GM12878 (cell line): ENCODE results near the gene TMPRSS13. TPM values are rescaled to one million over a fixed set of nuclear protein-coding genes. Genes with fewer than 3 reads are reported as not detected.

Experiments
- ASH2L ChIP-seq: fragments of 300-600, 200-600 bp; sonication (generic); IDR thresholded peaks from 2 replicates; pipeline ENCODE4 v1.6.1; 2017; ENCODE audit warnings: low read depth, mild to moderate bottlenecking, borderline replicate concordance
- CREB1 ChIP-seq: IDR thresholded peaks from 2 replicates; pipeline ENCODE4 v1.6.1; 2012; ENCODE audit warnings: low read depth, mild to moderate bottlenecking, inconsistent platforms
- CREM ChIP-seq: IDR thresholded peaks from 2 replicates; pipeline ENCODE4 v1.6.1; 2014; ENCODE audit warnings: antibody characterized with exemption, low read depth
- DPF2 ChIP-seq: fragments of 450-650 bp; IDR thresholded peaks from 2 replicates; pipeline ENCODE4 v1.6.1; 2017; ENCODE audit warnings: mild to moderate bottlenecking
- E4F1 ChIP-seq: fragments of 450-650 bp; IDR thresholded peaks from 2 replicates; pipeline ENCODE4 v1.6.1; 2018; ENCODE audit warnings: borderline replicate concordance, mild to moderate bottlenecking; ENCODE audit not compliant: partially characterized antibody
- GABPA ChIP-seq: IDR thresholded peaks from 2 replicates; pipeline ENCODE4 v1.6.1; 2014; ENCODE audit warnings: antibody characterized with exemption, low read depth, mild to moderate bottlenecking, inconsistent platforms
- MLLT1 ChIP-seq: fragments of 450-650 bp; IDR thresholded peaks from 2 replicates; pipeline ENCODE4 v1.6.1; 2016; ENCODE audit warnings: mild to moderate bottlenecking
- SREBF1 ChIP-seq: IDR thresholded peaks from 2 replicates; pipeline ENCODE4 v1.6.1; 2012; ENCODE audit warnings: mild to moderate bottlenecking, low read length
- SREBF2 ChIP-seq: IDR thresholded peaks from 2 replicates; pipeline ENCODE4 v1.6.1; 2012; ENCODE audit warnings: mild to moderate bottlenecking, low read length
- polyA plus RNA-seq, 11 experiments: library from polyadenylated mRNA; depleted of rRNA in 4 of 11; unstranded in 6 of 11; stranded (reverse) in 5 of 11; fragments of >200 nt; fragmentation: Nextera tagmentation in 4 of 11; fragmentation: Illumina TruSeq in 1 of 11; extraction: Ambion mirVana in 4 of 11; extraction: Trizol in 1 of 11; gene quantifications; 1 replicate in 1 of 11; 2 replicates in 10 of 11; pipeline versions ENCODE4 v1.2.1 to v1.2.3, GENCODE V29; 2011 to 2016; ENCODE audit warnings: inconsistent platforms in 2 of 11, missing spikeins in 2 of 11, low read depth in 1 of 11
- total RNA-seq, 4 experiments: library from RNA; depleted of rRNA in 3 of 4; stranded (reverse); fragments of >200 nt in 3 of 4; fragmentation: Illumina TruSeq in 1 of 4; extraction: Trizol in 1 of 4; gene quantifications; 2 replicates each; pipeline versions ENCODE4 v1.2.1 to v1.2.3, GENCODE V29; 2013 to 2021
- TF ChIP-seq, protein P1 (sequence below): fragments of 450-650 bp; IDR thresholded peaks from 2 replicates; pipeline ENCODE4 v1.6.1; 2017; ENCODE audit warnings: mild to moderate bottlenecking, moderate library complexity
- TF ChIP-seq, protein P2 (sequence below): fragments of 450-650 bp; IDR thresholded peaks from 2 replicates; pipeline ENCODE4 v1.6.1; 2017; ENCODE audit warnings: antibody characterized with exemption, mild to moderate bottlenecking, moderate library complexity
- TF ChIP-seq, protein P3 (sequence below): fragments of 450-650 bp; IDR thresholded peaks from 2 replicates; pipeline ENCODE4 v1.6.1; 2016; ENCODE audit warnings: mild to moderate bottlenecking

TMPRSS13 gene
- total and polyA plus RNA-seq, 10 of the 15 experiments (the other 5 are each of a cell fraction or from before 2014, with no cell fraction given): 0.05 to 0.50 (median 0.26) TPM; not detected in 2

- TF ChIP-seq GABPA (no peak), DPF2 (no peak), CREM (no peak), SREBF1 (peak; percentile 50; the same call in 1 of the 2 replicates), MLLT1 (0 out of 2 replicates have a peak, but pooled peaks have one; percentile 23), E4F1 (peak; percentile 54), ASH2L (no peak), SREBF2 (peak; percentile 60; the same call in 1 of the 2 replicates), CREB1 (peak; percentile 61; the same call in 1 of the 2 replicates)
- TF ChIP-seq, protein P1, sequence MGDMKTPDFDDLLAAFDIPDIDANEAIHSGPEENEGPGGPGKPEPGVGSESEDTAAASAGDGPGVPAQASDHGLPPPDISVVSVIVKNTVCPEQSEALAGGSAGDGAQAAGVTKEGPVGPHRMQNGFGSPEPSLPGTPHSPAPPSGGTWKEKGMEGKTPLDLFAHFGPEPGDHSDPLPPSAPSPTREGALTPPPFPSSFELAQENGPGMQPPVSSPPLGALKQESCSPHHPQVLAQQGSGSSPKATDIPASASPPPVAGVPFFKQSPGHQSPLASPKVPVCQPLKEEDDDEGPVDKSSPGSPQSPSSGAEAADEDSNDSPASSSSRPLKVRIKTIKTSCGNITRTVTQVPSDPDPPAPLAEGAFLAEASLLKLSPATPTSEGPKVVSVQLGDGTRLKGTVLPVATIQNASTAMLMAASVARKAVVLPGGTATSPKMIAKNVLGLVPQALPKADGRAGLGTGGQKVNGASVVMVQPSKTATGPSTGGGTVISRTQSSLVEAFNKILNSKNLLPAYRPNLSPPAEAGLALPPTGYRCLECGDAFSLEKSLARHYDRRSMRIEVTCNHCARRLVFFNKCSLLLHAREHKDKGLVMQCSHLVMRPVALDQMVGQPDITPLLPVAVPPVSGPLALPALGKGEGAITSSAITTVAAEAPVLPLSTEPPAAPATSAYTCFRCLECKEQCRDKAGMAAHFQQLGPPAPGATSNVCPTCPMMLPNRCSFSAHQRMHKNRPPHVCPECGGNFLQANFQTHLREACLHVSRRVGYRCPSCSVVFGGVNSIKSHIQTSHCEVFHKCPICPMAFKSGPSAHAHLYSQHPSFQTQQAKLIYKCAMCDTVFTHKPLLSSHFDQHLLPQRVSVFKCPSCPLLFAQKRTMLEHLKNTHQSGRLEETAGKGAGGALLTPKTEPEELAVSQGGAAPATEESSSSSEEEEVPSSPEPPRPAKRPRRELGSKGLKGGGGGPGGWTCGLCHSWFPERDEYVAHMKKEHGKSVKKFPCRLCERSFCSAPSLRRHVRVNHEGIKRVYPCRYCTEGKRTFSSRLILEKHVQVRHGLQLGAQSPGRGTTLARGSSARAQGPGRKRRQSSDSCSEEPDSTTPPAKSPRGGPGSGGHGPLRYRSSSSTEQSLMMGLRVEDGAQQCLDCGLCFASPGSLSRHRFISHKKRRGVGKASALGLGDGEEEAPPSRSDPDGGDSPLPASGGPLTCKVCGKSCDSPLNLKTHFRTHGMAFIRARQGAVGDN: 0 out of 2 replicates have a peak, but pooled peaks have one; percentile 37
- TF ChIP-seq, protein P2, sequence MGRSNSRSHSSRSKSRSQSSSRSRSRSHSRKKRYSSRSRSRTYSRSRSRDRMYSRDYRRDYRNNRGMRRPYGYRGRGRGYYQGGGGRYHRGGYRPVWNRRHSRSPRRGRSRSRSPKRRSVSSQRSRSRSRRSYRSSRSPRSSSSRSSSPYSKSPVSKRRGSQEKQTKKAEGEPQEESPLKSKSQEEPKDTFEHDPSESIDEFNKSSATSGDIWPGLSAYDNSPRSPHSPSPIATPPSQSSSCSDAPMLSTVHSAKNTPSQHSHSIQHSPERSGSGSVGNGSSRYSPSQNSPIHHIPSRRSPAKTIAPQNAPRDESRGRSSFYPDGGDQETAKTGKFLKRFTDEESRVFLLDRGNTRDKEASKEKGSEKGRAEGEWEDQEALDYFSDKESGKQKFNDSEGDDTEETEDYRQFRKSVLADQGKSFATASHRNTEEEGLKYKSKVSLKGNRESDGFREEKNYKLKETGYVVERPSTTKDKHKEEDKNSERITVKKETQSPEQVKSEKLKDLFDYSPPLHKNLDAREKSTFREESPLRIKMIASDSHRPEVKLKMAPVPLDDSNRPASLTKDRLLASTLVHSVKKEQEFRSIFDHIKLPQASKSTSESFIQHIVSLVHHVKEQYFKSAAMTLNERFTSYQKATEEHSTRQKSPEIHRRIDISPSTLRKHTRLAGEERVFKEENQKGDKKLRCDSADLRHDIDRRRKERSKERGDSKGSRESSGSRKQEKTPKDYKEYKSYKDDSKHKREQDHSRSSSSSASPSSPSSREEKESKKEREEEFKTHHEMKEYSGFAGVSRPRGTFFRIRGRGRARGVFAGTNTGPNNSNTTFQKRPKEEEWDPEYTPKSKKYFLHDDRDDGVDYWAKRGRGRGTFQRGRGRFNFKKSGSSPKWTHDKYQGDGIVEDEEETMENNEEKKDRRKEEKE: no peak
- TF ChIP-seq, protein P3, sequence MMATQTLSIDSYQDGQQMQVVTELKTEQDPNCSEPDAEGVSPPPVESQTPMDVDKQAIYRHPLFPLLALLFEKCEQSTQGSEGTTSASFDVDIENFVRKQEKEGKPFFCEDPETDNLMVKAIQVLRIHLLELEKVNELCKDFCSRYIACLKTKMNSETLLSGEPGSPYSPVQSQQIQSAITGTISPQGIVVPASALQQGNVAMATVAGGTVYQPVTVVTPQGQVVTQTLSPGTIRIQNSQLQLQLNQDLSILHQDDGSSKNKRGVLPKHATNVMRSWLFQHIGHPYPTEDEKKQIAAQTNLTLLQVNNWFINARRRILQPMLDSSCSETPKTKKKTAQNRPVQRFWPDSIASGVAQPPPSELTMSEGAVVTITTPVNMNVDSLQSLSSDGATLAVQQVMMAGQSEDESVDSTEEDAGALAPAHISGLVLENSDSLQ: peak; percentile 78
These were observed 21.7 kb downstream of the TMPRSS13 start (continued) for GRCh38 chr11:117907276-117908108.
